Measurements from ENCODE around the gene SRSF8. TPM values are rescaled to one million over a fixed set of nuclear protein-coding genes. Genes with fewer than 3 reads are reported as not detected.
A peak's percentile ranks its signal among the peaks of the same experiment; 100 is the strongest.

SRSF8 gene
- total and polyA plus RNA-seq, 2 donors from 2014 or later, result 45.6 to 64.2 TPM

GRCh38 chr11:95092549-95093324 is 26.0 kb downstream of the SRSF8 start:
- no peak for FAIRE-seq
- peak overlapping the region; percentile 8 to 35 for H3K27ac ChIP-seq (ENCODE audit: low read depth in 2 of 2, low read length in 2 of 2)

GRCh38 chr11:95093548-95093947 is 26.8 kb downstream of the SRSF8 start:
- Histone ChIP-seq H3K27ac (ENCODE audit: low read depth in 2 of 2, low read length in 2 of 2) (no peak overlapping the region), H3K9ac (ENCODE audit: low read length in 3 of 3) (no peak overlapping the region), H3K27me3 (ENCODE audit: control insufficient read depth, insufficient read depth, low read length) (no peaks in the 10 kb centered on the region), H3K9me3 (ENCODE audit: control insufficient read depth in 2 of 3, insufficient read depth in 1 of 3, low read length in 3 of 3) (no peaks in the 10 kb centered on the region), H3K36me3 (ENCODE audit: control insufficient read depth in 2 of 3, insufficient read depth in 3 of 3, low read length in 3 of 3) (no peaks in the 10 kb centered on the region), H3K4me3 (ENCODE audit: low read length in 3 of 3) (no peak overlapping the region), H3K4me1 (ENCODE audit: control insufficient read depth in 2 of 3, insufficient read depth in 2 of 3, low read depth in 1 of 3, low read length in 3 of 3) (peaks cover 0 to 28% (median 13%) of the 10 kb centered on the region in 3 donors)
- FAIRE-seq (no peak), DNase-seq (no peak)
- intact Hi-C loops (cut with DNase I), result no loop called here
- TF ChIP-seq CTCF (IDR thresholded peaks at IDR 0.05; ENCODE audit: borderline replicate concordance, extremely low read depth, insufficient read depth), result no peak

More at GRCh38 chr11:95092549-95093324, 26.0 kb downstream of the SRSF8 start:
- Histone ChIP-seq H3K36me3 (ENCODE audit: control insufficient read depth in 2 of 3, insufficient read depth in 3 of 3, low read length in 3 of 3) (no peaks in the 10 kb centered on the region), H3K27me3 (ENCODE audit: control insufficient read depth, insufficient read depth, low read length) (no peaks in the 10 kb centered on the region), H3K4me1 (ENCODE audit: control insufficient read depth in 2 of 3, insufficient read depth in 2 of 3, low read depth in 1 of 3, low read length in 3 of 3) (peaks cover 0 to 28% (median 13%) of the 10 kb centered on the region in 3 donors), H3K4me3 (ENCODE audit: low read length in 3 of 3) (no peak overlapping the region), H3K9ac (ENCODE audit: low read length in 3 of 3) (peak overlapping the region in 1 of 3 donors; percentile 37), H3K9me3 (ENCODE audit: control insufficient read depth in 2 of 3, insufficient read depth in 1 of 3, low read length in 3 of 3) (no peaks in the 10 kb centered on the region)
- intact Hi-C loops (cut with DNase I), result no loop called here
- peak; percentile 42 for TF ChIP-seq CTCF (IDR thresholded peaks at IDR 0.05; ENCODE audit: borderline replicate concordance, extremely low read depth, insufficient read depth)
- peak in 1 of 5 donors; percentile 37 for DNase-seq

GRCh38 chr11:95095858-95096587 is 29.3 kb downstream of the SRSF8 start:
- Histone ChIP-seq H3K36me3 (ENCODE audit: control insufficient read depth in 2 of 3, insufficient read depth in 3 of 3, low read length in 3 of 3) (no peaks in the 10 kb centered on the region), H3K27ac (ENCODE audit: low read depth in 2 of 2, low read length in 2 of 2) (no peak overlapping the region), H3K9ac (ENCODE audit: low read length in 3 of 3) (no peak overlapping the region), H3K9me3 (ENCODE audit: control insufficient read depth in 2 of 3, insufficient read depth in 1 of 3, low read length in 3 of 3) (no peaks in the 10 kb centered on the region), H3K4me3 (ENCODE audit: low read length in 3 of 3) (no peak overlapping the region), H3K4me1 (ENCODE audit: control insufficient read depth in 2 of 3, insufficient read depth in 2 of 3, low read depth in 1 of 3, low read length in 3 of 3) (peaks cover 0 to 24% (median 6%) of the 10 kb centered on the region in 3 donors), H3K27me3 (ENCODE audit: control insufficient read depth, insufficient read depth, low read length) (no peaks in the 10 kb centered on the region)
- FAIRE-seq (peak; percentile 84), DNase-seq (no peak)
- intact Hi-C loops (cut with DNase I), result no loop called here
- no peak for TF ChIP-seq CTCF (IDR thresholded peaks at IDR 0.05; ENCODE audit: borderline replicate concordance, extremely low read depth, insufficient read depth)

Data from kidney (tissue), 14 donors.